HG03159 (cell line): ENCODE results near the gene MAGI2.

ENCODE experiments used
- ATAC-seq: cut with Tn5 transposase; IDR thresholded peaks from one replicate; pipeline ENCODE4 v1.9.1; 2021; ENCODE audit warnings: mild to moderate bottlenecking, moderate library complexity; ENCODE audit not compliant: unreplicated experiment

The MAGI2 gene

DNA sequence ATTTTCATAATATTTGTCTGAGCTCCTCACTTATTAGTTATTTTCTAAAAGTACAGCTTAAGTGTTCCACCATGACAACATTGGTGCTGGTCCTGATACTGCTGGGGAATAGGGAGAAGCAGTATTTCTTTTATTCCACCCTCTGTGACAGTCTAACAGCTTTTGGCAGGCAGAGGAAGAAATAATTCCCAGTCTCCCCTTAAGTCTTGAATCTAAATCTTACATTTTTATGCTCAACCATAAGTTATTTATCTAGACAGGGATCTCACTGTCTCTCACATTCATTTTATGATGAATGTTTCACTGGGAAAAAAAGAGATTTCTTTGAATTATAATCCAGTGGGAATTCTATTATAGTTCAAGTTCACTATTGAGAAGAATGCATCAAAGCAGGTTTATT, 71.5 kb downstream of the MAGI2 start:
- no peak for ATAC-seq

DNA sequence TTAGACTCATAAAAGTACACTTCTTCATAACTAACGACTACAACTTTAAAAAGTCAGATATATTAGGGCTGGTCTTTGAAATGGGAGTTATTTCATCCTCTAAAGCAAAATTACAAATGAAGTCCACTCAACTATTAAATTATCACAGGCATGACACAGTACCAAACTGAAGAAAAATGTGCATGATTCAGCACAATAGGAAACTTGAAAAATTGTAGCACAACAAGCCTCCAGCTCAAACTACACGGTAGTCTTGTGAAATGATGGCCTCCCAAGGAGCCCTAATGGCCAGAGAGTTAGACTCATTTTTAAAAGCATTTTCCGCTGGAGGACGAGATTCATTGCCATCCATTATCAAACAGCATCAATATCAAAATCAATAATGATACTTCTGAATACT, 76.4 kb downstream of the MAGI2 start:
- ATAC-seq, result no peak

DNA sequence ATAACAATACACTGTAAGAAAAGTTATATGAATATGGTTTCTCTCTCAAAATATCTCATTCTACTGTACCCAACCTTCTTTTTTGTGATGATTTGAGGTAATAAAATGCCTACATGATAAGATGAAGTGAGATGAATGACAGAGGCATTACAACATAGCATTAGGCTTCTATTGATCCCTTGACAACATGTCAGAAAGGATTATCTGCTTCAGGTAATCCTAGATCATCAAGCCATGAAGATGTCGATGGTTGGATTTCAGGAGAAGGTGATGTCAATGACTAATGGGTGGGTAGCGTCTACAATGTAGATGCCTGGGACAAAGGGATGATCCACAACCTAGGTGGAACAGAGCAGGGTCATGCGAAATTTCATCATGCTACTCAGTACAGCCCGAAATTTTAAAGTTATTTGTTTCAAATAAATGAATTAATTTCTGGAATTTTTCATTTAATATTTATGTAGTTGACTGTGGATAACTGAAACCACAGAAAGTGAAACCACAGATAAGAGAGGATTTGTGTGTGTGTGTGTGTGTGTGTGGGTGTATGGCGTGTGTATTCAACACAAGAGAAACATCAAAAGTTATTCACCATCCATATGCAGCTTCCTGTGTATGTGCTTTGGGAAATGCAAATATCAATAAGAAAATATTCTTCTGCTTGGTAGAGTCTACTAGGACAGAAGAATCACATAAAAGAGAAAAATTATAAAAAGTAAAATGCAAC, 77.0 kb downstream of the MAGI2 start:
- ATAC-seq, result no peak

DNA sequence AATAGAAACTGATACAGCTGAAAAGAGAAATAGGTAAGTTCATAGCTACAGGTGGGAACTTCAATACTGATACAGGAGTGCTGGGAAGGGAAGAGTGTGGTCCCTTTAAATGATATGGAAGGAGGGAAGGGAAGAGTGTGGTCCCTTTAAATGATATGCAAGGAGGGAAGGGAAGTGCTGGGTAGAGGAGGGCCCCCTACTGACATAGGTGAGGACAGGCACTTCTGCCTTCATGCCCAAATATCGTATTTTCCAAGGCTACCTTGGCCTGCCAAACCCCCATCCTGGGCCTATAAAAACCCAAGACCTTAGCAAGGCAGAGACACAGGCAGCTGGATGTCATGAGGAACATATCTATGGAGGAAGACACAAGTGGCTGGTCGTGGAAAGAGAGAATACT, 92.3 kb downstream of the MAGI2 start:
- ATAC-seq, result no peak

DNA sequence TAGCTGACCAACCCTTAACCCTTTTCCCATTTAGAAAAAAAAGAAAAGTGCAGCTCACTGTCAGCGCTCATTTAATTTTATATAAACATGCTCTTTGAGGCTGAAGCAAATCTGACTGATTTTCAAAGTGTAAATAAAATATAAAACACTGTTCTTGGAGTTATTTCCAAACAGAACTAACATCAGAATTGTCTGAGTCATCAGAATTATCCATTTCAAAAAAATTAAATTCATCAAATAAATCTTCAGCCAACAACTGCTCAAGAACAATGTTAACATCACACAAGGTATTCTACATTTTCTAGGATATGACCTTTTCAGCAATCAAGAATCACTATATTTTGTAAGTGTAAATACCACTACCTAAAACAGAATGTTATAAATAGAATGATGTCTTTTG, 93.6 kb downstream of the MAGI2 start:
- no peak for ATAC-seq

DNA sequence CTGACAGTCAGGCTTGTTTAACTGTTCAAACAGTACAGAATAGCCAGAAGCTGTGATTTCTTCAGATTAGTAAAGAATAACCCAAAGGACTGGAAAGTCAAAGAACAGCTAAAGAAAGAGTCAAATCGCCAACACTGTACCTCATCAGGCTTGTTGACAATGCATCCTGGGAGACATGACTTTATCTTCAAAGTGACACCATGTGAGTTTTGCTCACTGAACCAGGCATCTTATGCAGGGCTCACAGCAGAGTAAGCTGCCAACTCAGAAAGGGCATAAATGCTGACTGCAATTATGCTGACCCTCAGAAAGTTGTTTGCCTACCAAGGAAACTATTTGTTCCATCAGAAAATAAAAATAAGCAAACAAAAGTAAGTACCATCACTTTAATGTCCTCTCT, 96.4 kb downstream of the MAGI2 start:
- ATAC-seq, result no peak

DNA sequence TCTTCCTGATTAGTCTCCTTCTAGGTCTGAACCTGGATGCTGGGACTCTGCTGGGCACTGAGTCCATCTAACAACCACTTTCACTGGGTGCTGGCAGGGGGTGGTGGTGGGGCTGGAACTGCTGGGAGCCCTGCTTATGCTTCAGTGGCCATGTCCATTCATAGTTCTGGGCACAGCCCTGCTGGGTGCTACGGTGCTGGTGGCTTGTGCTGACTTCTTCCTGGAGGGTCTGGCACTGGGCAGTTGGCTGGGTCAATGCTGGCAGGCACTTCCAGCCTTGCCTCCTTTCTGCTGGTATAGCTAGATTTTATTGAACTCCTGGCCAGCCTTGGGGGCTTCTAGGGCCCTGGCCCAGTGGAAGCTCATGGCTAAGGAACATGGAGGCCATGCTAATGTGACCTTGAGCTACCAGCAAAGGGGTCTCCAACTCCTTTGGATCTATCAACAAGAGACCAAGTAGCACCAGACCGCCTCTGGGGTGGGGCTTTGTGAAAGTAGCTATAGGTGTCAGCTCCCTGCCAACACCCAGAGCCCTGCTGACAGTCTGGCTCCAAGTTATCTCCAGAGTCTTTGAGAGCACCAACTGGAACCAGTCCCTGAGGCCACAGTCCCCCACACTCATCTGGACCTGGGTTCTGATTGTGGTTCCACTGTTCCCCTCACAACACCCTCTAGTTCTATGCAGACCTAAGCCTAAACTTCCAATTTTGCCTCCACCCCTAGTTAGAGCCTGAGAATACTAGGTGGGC, 99.6 kb downstream of the MAGI2 start:
- no peak for ATAC-seq

DNA sequence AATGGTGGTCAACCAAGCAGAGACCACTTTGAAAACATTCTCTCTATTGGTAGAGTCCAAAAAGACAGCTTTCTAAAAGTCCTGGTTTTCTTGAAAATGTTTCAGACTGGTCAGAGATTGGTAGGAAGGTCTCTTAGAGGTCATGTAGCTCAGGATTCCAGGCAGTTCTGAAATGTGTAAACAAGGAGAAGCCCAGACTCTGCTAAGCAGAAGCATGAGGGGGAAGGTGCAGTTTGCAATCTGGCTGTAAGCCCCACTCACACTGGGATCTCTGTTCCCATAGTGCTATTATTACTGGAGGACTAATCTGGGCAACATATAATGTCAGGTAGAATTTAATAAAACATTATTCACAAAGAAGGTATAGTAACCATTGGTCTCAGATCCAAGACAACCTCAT, 101.1 kb downstream of the MAGI2 start:
- no peak for ATAC-seq

DNA sequence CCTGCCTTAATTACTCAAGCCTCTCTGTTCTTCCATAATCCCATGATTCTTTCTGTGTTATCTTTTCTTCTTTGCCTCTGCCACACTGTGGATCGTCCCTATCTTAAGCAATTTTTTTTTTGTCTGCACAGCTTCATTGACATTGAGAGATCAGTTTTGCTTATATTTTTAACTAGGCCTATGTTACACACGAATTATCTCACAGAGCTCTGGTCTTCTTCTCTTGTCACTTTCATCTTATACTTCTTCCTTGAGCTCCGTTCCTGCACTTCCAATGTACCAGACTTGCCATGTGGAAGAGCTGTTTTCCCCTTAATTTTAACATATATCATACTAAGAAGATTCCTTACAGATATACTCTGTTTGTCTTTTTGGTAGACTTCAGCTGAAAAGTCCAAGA, 106.1 kb downstream of the MAGI2 start:
- no peak for ATAC-seq

DNA sequence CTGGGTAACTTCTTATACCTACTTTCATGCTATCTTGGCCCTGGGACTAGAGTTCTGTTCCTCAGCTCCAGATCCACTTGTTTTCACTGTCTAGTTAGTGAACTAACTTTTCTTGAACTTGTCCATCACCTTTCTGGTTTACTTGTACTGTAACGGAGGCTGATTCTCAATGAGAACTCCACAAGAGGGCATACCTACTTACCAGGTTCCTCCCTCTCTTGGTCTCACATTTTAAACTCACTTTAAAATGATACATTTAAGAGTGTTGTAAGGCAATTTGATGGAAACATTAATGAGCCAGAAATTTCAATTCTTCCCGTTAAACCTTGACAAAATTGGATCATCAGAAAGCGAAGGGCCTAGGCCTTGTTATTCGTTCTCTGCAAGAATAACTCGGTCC, 111.6 kb downstream of the MAGI2 start:
- ATAC-seq, result no peak

DNA sequence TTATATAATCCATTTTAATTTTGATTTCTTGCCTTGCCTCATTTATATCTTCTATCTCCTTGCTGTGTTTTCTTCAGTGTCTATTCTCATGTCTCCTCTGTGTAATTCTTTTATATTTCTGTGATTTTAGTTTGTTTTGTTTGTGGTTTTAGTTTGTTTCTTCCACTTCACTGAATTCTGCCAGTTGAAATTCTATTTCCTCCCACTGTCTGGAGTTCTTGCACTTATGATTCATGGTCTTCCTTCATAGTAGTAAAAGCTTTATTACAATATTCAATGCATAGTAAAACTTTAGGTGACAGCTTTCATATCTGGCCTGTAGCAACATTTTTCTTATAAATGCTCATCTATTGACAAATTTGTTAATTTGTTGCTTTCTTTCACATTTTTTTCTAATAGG, 113.3 kb downstream of the MAGI2 start:
- no peak for ATAC-seq

DNA sequence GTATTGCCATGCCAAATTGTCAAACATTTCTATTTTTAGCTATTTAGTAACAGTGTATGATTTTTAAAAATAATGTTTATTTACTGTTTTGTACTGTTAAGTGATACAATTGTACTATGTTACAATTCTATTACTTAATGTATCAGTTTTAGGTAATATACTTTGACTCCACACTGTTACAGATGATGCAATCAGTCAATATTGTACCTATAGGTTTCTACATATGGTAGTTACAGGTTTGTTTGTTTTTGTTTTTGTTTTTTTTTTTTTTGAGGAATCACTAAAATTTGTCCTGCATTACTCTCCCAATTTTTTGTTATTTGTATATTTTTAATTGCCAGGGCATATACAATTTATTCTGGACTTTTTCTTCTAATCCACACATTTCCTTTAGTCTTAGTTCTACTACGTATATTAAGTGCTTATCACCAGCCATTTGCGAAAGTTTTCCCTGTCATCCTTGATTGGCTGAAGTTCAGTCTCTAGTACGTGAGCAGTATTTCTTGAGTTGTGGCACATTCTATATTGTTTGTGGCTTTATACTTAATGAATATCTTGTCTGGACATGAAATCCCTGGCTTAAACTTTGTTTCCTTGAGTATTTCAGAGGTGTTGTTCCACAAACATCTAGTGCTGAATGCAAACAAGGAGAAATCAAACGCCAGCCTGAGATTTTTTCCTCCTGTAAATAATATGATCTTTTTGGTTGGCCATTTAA, 114.1 kb downstream of the MAGI2 start:
- no peak for ATAC-seq

DNA sequence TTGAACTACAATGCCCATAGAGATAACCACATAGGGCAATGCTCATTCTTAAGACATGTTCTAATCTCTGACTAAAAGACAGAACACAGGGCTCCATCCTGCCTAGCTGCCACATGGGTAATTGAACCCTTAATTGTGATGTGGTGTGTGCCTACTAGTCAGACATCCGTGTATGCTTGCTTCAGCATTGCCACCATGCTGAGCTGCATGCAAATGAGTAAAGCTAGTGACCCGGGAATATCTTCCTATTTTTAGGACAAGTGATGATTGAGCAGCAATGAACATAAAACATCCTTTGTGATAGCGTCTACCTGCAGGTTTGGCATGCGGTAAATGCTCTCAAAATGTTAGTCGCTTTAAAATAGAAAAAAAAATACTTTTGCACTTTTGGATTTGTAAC, 115.8 kb downstream of the MAGI2 start:
- no peak for ATAC-seq

DNA sequence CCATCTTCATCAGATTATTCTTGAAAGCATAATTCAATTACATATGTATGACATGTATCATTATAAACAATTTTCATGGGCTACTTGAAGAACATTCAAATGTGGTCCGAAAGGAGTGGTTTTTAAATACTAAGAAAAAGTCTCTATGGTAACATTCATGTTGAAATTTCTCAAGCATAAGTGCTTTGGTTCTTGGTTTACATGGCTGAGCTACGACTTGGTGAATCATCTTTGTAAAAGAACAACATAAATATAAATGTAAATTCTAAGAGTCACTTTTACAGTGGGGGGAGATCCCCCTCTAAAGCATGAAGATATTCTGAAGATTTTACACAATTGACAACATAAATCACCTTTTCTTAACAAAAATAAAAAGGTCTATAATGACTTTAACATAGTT, 118.6 kb downstream of the MAGI2 start:
- ATAC-seq, result no peak

DNA sequence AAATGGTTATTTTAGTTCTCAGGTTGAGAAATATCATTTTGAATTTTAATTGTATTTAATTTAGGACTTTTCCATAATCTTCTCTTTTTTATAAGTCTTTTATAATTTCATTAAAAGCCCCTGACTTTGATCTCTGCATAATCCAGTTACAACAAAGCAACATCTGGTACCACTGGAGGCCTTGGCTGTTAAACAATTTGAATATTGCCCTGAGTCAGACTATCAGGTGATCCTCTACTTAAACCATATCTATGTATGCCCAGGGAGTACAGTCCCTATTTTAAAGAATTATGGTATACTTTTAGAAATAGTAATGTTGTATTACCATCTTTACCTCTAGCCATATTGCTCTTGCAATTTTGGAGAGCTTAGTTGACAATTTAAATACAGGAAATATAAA, 119.1 kb downstream of the MAGI2 start:
- ATAC-seq, result no peak

DNA sequence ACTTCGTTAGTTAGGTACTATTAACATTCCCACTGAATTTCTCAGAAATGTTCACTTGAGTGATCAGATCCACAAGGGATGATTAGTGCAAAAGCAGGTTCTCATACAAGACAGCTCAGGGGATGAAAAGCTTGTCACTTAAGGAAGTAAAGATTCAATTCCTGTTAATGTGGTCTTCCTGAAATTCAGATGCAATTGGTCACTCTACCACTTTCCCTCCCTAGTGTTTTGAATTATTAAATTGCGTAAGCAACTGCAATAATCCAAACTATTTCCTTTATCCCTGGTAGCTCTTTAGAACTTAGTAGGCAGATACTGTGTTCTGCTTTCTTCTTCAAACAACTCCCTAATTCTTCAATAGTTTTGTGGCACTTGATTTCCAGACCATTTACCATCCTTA, 121.4 kb downstream of the MAGI2 start:
- no peak for ATAC-seq

DNA sequence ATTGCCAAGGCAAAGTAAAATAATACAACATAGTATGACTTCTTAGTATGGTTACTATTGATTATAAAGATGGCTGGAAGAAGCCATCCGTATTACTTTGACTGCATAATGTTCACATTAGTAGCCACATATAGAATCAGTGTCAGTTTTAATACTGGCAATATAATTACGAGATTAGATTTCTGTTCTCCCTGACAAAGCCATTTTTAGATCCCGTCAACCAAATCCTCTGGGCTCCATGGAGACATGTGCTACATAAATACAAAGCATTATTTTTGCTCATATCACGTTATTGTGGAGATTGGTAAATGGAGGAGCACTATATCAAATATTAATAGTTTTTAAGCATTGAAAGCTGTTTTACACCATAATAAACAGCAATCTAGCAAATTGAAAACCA, 124.0 kb downstream of the MAGI2 start:
- ATAC-seq, result no peak

DNA sequence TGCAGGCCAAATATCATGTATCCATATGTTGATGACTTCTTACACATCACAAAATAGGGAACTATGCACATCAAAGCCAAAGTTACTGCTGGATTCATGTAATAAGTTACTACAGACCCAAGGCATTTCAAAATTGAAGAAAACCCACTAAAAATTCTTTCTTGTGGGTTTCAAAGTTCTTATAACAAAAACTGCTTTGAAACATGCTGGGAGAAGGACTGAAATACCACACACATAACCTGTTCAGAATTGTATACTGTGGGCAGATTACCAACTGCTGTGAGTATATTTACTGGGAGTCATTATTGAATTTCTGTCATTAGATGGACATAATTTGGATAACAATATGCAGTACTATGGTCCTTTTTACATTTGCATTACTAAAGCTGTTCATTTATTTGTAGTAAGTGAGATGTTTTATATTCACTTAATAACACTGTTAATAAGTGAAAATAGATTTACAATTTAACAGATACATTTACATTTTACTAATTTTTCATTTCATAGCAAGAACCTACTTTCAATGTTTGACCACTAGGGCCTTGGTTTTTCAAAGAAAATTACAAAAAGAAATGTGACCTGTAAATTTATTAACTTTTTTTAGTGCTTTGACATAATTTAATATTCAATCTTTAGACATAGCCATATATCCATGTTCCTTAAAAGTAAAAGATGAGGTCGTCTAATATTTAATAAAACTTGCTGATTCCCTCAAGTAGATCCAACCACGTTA, 132.6 kb downstream of the MAGI2 start:
- ATAC-seq, result no peak

DNA sequence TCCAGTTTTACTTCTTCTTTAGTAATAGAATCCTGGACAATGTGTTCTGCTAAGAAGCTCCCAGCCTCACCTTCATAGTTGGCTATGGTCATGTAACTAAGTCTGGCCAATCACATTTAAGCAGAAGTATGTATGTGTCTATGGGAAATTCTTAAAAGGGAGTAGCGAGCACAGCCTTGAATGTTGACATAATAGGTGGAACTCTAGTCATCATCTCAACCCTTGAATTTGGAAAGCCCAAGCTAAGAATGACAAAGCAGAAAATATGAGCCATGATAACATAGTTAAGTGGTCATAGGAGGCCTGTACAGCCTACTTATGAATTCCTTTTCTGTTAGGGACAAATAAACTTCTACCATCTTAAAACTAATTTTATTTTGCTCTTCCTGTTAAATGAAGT, 134.1 kb downstream of the MAGI2 start:
- no peak for ATAC-seq

DNA sequence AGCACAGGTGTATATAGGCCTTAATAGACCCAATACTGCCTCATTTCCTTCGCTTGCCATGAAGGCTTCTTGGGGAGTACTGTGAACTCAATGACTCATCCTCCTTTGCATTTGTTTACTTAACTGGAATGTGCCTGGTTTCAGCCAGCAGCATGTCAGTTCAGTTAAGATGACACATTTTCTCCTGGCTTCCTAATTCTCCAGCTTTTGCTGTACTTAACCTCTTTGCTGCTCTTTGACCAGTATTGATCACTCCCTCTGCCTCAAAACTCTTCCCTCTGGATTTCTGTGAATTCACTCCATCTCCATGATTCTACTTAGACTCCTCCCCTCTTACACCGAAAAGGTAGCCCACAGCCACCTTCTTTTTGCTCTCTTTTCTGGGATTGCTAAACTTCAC, 135.7 kb downstream of the MAGI2 start:
- ATAC-seq, result no peak

DNA sequence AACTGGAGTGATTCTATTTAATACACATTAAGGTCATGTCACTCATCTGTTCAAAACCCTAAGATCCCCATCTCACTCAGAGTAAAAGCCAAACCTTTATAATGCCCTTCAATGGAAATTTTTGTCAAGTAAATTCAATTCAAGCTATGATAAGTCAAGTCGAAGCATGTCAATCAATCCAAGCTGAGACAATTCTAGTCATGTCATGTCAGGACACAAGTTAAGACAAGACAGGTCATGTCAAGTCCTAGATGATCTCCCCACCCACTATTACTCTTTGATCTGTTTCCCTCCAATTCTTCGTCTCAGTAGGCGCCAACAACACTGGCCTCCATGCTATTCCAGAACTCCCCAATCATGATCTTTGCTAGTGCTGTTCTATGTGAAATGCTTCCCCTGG, 141.4 kb downstream of the MAGI2 start:
- no peak for ATAC-seq
